DMS79 treated with DMSO at 0.1 percent for 48 hours (cell line): ENCODE measurements around the gene SERGEF.
A peak's percentile ranks its signal among the peaks of the same experiment; 100 is the strongest.
"Not testable (repeated sequence)": the region's sequence is repeated elsewhere in the genome, so short reads cannot be mapped to it uniquely, and the experiment has no call there.

ENCODE experiments used
- DNase-seq: peaks from one replicate; lab custom pipeline; 2025; lab: John Stamatoyannopoulos, UW

The SERGEF gene

DNA sequence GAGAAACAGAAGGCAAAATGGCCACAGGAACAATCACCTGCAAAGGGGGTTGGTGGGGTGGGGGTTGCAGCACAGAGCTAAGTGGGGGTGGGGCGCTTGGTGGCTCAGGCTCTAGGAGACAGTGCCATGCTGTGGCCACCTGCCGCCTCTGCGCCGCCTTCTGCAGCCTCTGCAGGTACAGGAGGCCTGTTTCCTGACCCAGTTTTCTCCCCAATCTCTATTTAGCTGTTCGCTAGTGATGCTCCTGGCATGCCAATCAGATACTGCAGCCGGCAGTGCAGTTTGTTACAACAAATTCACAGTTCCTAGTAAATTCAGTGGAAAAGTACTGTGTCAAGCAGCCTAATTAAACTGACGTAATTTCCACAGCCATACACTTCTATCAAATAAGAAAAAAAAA lies 106.4 kb downstream of the SERGEF start:
- peak; percentile 9 for DNase-seq

DNA sequence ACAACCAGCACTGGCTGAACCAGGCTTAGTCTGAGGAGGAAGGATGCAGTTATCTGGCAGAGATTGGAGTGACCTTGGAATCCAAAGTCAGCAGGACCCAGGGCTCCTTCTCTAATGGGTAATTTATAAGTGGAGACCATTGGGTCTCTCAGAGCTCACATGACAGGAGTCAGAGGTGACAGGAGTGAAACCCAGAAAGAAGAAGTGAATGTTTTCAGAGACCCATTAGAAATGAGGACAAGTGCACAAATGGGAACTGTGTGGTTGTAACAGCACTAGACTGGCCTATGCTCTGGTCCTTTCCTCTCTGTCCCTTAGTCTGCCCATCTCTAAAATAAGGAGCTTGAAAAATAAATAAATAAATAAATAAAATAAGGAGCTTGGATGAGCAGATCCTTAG lies 107.4 kb downstream of the SERGEF start:
- DNase-seq, result no peak

DNA sequence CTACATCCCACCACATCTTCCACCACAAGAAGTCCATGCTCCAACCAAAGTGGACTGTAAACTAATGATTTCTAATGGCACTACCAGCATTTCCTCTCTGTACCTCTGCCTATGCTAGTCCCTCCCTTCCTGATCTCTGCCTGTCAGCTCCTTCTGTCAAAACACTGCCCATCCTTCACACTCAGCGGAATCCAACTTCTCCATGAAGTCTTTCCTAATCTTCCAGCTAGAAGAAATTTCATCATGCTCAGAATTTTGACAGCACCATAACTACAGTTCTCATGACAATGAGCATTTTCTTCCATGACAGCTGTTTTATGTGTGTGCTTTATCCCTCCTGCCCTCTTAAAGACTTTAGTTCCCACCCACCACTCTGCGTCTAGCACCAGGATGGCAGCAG lies 111.4 kb downstream of the SERGEF start:
- DNase-seq, result no peak

DNA sequence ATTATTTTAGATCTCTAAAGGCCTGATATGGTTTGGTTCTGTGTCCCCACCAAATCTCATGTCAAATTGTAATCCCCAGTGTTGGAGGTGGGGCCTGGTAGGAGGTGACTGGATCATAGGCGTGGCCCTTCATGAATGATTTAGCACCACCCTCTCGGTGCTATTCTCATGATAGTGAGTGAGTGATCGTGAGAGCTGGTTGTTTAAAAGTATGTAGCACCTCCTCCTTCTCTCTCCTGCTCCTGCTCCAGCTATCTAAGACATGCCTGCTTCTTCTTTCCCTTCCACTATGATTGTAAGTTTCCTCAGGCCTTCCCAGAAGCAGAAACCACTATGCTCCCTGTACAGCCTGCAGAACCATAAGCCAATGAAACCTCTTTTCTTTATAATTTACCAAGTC lies 114.1 kb downstream of the SERGEF start:
- no peak for DNase-seq

DNA sequence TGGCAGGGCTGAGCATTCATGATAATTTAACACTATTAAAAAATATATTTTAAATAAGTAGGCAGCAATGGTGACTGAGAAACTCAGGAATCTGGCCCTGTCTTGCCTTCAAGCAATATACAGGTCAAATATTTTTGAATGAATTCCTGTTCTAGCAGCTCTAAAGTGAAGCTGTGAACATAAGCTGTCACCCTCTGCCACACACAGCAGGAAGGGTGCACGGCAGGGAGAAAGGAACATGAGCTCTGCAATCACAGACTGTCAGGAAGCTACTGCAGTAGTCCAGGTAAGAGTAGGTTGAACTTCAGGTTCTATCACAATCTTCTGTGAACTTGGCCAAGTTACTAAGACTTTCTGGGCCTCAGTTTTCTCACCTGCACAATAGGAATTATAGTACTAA lies 114.8 kb downstream of the SERGEF start:
- DNase-seq, result no peak

DNA sequence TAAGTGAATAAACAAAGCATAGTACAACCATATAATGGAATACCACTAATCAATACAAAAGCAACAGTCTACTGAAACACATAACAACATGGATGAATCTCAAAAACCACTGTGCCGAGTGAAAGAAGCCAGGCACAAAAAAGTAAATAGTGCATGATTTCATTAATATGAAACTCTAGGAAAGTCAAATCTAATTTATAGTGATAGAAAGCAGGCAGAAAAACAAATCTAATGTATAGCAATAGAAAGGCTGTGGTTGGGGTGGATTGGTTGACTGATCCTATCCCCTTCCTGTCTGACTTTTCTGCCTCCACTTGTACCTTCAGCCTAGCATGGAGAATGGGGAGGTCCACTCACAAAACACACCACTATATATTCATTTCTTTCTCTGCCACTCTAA lies 115.4 kb downstream of the SERGEF start:
- DNase-seq, result peak; percentile 26

DNA sequence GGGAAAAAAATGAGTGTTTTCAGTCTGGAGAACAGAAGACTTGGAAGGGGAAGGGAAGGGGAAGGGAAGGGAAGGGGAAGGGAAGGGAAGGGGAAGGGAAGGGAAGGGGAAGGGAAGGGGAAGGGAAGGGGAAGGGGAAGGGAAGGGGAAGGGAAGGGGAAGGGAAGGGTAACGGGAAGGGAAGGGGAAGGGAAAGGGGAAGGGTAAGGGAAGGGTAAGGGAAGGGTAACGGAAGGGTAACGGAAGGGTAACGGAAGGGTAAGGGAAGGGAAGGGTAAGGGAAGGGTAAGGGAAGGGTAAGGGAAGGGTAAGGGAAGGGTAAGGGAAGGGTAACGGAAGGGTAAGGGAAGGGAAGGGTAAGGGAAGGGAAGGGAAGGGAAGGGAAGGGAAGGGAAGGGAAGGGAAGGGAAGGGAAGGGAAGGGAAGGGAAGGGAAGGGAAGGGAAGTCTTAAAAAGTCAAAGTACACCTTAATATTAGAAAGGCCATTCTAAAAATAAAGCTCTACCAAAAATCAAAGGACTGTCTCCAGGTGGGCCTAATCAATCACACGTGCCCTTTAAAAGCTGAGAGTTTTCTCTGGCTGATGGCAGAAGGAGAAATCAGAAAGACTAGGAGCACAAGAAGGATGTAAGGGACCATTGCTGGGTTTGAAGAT lies 116.2 kb downstream of the SERGEF start:
- not testable (repeated sequence) for DNase-seq

DNA sequence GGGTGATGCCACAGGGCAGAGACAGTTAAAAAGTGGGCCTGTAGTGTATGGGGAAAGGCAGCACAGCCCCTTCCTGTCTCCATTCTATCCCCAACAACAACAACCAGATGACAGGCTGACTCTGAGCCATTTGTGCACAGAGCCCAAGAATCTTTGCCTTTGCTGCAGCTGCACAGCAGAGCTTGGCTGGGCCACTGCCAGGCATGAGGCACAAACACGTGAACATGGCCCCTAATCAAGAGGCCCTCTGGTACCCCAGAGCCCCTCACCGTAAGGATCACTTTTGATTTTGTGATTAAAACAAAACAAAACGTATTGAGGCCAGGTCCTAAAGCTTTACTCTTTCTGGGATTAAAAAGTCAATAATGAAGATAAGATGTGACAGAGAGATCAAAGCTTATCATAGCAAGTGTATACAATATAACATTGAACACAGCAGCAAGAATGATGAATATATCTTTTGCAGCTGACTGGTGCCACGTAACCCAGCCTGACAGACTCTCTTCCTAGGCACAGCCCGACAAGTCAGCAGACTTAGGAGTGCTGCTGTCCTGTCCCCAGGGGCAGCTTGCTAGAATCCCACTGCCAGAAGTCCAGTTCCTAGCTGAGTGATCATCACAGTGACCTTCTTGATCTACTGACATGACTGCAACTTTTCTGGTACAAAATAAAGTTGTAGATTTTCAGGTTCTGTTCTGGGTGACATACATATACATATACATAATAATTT lies 117.8 kb downstream of the SERGEF start:
- no peak for DNase-seq

DNA sequence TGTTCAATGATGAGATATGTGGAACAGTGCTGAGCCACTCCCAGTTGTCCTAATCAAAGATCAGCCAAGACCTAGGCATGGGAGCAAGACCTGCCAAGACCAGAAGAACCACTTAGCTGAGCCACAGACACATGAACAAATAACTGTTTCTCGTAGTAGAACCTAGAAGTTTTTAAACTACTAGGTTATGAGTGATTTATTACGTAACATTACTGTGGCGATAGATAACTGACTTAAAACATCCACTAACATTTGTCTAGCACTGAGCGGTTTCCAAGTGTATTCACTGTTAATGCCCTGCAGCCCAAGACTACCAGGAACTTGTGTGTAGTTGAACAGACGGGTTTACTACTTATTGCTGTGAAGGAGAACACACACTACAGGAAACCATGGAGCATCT lies 120.4 kb downstream of the SERGEF start:
- no peak for DNase-seq

DNA sequence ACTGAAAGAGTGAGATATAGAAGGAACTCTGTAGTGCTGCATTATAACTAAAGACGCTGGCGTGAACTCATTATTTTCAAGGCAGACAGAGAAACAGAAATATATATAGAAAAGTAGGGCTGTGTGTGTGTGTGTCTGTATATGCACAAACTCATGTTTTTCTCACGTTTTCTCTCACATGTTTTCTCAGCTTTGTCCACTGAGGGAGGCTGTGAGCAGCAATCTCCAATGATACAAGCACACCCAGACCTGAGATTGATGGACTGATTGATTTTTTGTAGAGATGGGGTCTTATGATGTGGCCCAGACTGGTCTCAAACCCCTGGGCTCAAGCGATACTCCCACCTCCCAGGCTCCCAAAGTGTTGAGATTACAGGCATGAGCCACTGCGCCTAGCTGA lies 122.5 kb downstream of the SERGEF start:
- no peak for DNase-seq

DNA sequence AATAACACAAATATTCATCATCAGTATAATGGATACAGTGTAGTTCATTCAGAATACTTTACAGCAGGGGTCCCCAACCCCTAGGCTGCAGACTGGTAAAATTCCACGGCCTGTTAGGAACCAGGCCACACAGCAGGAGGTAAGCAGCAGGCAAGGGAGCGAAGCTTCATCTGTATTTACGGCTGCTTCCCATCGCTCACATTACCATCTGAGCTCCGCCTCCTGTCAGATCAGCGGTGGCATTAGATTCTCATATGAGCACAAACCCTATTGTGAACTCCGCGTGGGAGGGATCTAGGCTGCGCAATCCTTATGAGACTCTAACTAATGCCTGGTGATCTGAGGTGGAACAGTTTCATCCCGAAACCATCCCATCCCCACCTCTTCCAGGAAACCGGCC lies 125.1 kb downstream of the SERGEF start:
- no peak for DNase-seq

DNA sequence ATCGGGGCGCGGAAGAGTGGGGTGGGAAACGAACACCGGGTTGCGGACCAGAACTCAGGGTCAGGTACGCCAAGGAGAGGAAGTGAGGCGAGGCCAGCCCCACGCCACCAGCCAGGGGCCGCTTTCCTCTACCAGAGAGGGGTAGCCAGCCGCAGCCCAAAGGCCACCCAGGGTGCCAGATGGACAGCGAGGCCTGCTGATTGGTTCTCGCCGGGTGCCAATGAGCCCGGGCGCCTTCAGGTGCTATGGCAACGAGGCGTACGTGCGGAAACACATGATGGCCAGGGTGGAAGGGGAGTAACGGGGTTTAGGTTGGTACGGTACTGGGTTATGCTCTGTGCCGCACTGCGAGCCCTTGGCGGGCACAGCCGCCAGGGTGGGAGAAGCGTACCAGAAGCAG lies 128.9 kb downstream of the SERGEF start:
- DNase-seq, result no peak

DNA sequence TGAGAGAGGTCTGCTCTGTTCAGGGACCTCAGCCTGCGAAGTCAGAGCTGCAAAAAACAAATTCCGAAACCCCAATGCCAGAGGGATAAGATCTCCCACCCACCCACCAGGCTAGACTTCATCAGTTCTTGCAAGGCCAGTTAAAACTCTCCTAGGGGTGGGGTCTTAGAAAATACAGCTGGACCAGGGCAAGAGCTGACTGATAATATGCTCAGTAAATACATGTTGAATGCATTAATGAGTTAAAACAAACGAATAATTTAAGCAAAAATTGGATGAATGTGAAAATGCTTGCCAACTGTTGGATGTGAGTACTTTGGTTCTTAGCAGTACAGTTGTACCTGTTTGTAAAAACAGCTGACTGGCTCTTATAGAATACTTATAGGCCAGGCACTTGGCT lies 129.8 kb downstream of the SERGEF start:
- DNase-seq, result no peak

DNA sequence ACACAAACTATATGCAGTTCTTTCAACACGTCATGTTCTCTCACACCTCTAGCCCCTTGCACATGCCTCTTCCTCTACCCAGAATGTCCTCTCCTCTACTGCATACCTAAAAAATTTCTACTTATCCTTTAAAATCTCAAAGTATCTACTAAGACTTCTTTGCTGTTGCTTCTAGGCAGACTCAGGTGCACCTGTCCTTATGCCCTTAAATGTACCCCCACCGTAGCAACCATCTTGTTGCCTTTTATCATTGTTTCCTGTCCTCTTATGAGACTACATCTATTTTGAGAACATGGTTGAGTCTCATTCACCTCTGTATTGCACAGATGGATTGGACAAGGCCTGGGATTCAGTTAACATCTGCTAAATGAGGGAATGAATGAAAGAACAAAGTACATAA lies 134.1 kb downstream of the SERGEF start:
- no peak for DNase-seq

DNA sequence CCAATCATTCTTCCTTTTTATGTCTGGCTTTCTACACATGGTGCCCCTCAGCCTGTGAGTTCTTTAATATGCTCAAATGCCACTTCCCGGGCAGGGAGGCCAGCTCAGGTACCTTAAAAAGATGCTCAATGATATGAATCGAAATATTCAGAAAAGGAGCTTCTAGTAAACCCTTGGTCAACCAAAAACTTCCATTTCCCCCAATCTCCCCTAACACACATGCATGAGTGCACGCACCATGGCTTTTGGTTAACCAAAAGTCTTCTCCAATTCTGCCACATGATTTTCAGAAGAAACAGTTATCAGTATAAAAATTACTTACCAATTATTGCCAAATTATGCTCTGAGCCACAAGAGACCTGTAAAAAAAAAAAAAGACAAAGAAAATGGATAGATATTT lies 135.0 kb downstream of the SERGEF start:
- no peak for DNase-seq

DNA sequence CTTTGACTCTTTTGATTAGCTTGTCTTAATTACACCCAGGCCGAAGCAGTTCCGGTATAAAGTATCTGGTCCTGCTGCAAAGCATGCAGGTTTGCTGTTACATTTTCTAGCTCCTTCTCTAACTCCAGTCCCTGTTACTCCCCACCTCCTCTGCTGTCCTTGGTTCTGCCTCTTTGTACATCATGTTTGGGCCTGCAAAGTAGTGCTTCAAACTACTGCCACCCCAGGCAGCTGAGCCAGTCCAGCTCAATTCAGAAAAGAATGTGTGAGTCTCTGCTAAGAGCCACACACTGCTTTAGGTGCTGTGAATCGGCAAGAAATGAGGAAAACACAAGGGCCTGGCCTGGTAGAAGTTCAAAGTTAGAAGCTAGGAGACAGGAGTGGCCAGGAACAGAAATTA lies 136.0 kb downstream of the SERGEF start:
- no peak for DNase-seq

DNA sequence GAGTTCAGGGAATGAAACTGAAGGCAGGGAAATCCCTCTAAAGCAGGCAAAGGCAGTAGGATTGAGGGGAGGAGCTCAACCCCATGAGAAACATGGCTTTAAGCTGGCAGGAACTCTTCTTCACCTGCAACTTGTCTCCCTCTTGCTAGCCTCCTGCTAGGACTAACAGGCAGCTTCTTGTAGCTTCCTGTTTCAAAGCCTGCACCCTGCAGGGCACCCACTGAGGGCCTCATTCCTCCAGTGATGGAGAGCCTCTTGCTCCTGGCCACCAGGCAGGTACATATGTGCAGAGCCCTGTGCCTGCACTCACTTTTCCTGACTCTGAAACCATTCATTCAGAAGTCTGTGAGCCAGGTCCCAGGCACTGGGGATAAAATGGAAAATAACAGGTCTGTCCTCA lies 137.0 kb downstream of the SERGEF start:
- no peak for DNase-seq

DNA sequence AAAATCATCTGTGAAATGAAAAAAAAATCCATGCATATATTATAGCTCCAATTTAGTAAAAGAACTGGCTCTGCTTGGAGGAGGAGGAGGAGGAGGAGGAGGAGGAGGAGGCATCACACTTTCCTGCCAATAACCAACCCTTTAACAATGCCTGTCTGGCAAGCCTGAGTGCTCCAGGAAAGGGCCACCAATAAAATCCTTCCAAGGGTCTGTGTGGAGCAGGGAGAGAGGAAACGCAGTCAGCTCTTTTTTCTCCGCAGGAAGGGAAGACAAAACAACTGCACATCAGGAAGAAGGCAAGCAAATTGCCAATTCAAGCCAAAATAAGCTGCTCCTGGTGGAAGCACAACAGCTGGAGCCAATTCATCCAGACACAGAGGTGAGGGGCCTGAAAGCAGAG lies 139.3 kb downstream of the SERGEF start:
- no peak for DNase-seq

DNA sequence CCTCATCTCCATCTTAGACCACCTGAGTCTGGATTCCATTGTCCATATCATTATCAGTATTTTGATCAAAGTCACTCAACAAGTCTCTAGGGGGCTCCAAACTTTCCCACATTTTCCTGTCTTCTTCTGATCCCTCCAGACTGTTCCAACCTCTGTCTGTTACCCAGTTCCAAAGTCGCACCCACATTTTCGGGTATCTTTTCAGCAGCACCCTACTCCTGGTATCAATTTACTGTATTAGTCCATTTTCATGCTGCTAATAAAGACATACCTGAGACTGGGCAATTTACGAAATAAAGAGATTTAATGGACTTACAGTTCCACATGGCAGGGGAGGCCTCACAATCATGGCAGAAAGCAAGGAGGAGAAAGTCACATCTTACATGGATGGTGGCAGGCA lies 144.4 kb downstream of the SERGEF start:
- not testable (repeated sequence) for DNase-seq

DNA sequence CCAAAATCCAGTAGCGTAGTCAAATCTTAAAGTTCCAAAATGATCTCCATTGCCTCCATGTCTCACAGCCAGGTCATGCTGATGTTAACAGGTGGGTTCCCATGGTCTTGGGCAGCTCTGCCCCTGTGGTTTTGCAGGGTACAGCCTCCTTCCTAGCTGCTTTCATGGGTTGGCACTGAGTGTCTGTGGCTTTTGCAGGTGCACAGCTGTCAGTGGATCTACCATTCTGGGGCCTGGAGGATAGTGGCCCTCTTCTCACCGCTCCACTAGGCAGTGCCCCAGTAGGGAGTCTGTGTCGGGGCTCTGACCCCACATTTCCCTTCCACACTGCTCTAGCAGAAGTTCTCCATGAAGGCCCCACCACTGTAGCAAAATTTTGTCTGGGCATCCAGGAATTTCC lies 145.5 kb downstream of the SERGEF start:
- DNase-seq, result no peak

DNA sequence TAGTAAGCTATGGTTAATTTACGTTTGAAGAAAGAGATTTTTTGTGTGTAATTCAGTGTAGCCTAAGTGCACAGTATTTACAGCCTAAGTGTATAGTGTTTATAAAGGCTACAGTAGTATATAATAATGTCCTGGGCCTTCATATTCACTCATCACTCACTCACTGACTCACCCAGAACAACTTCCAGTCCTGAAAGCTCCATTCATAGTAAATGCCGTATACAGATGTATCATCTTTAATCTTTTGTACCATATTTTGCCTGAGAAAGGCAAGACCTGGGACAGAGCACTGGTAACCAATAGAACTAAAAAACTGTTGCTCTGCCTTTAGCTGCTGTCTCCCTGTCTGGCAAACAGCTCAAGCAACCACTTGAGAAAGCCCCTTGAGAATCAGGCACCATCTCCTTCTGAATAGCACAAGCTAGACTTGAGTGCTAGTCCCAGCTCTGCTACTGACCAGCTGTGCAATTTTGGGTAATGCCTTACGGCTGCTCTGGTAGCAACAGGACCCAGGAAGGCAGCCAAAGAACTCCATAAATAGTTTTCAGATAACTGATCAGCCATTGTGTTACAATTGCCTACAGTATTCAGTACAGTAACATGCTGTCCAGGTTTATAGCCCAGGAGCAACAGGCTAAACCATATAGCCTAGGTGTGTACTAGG lies 146.9 kb downstream of the SERGEF start:
- peak; percentile 60 for DNase-seq

DNA sequence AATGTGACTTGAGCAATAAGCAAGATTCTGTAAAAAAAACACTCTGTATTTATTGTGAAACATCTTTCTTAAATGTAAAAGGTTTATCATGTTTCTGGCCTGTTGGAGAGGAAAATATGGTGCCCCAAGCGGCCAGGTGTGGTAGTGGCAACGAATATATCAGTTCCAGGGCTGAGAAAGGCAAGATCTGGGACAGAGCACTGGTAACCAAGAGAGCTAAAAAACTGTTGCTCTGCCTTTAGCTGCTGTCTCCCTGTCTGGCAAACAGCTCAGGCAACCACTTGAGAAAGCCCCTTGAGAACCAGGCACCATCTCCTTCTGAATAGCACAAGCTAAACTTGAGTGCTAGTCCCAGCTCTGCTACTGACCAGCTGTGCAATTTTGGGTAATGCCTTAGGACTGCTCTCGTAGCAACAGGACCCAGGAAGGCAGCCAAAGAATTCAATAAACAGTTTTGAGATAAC lies 148.3 kb downstream of the SERGEF start:
- peak; percentile 58 for DNase-seq

DNA sequence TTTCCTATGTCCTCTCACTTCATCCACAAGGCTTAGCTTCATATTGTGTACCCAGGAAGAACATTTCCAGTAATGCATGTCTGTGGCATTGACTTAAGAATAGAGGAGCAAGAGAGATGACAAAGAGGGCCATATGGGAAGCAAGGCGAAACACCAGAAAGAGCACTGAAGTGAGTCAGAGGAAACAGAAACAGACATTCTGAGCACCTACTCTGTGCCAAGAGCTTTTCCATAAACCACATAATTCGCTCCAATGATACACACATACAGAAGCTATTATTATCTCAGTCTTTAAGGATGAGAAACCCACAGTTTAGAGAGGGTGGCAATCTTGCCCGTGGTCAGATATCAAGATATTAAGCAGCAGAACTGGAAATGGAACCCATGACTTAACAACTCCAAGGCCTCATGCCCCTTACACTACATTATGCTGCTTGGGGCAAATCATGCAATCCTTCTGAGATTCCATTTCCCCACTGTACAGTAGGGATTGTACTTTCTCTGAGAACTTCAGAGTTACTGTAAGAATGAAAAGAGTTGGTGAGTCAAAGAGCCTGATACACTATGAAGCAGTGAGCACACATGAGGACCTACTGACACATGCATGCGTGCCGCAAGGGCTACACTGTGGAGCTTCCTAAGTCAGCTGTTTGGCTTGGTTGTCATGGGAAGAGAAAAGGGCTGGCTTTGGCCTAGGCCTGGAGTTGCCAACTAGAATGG lies 151.7 kb downstream of the SERGEF start:
- no peak for DNase-seq
